NCI-H2196 (cell line): ENCODE measurements around the gene LSMEM2.
A peak's percentile ranks its signal among the peaks of the same experiment; 100 is the strongest.
"Not testable (repeated sequence)": the region's sequence is repeated elsewhere in the genome, so short reads cannot be mapped to it uniquely, and the experiment has no call there.

Experiments
- DNase-seq: peaks from one replicate; lab custom pipeline; 2025; ENCODE audit not compliant: unreplicated experiment; lab: John Stamatoyannopoulos, UW

LSMEM2 gene

DNA sequence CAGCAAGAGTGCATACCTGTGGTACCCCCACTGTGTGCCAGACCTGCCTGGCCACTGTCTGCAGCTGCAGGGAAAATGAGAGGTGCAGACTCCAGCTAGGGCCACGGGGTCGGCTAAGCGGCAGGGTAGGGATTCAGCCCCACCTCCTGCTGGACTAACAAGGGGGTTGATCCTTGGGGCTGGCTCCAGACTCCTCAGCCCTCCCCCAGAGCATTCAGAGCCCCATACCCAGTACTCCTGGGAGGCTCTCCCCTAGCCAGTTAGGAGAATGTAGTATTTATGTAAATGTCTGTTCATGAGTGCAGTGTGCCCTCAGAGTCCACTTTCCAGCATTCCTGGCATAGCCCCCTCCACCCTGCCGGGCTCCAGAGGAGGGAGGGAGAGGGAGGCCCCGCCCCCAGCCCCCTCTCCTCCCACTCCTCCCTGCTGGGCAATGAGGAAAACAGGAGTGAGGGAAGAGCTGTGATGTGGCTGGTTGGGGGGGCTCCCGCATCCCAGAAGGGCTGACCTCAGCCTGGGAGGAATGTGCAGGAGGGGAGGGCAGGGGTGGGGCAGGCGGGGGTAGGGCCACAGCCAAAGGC, 14.4 kb upstream of the LSMEM2 start:
- peak; percentile 21 for DNase-seq

DNA sequence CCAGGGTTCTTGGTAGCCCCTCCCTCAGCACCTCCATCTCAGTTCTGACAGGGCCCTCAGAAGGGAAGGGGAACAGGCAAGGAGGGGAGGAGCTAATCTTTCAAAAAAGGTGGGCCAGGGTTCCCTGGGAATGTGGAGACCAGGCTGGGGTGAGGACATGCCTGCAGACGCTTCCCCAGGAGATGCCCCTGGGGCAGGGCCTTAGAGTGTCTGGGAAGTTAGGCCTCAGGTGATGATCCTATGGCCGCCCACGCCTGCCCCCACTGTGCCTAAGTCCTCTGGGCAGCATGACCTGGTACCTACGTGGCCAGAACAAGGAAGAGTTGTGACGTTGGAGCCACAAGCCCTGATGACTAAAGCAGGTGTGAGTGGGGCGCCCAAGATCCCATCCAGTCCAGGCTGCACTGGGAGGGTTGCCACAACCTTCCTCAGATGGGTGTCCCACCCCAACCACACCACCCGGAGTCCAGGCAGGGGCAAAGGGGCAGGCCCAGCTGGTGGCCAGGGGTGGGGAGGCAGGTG, 13.9 kb upstream of the LSMEM2 start:
- no peak for DNase-seq

DNA sequence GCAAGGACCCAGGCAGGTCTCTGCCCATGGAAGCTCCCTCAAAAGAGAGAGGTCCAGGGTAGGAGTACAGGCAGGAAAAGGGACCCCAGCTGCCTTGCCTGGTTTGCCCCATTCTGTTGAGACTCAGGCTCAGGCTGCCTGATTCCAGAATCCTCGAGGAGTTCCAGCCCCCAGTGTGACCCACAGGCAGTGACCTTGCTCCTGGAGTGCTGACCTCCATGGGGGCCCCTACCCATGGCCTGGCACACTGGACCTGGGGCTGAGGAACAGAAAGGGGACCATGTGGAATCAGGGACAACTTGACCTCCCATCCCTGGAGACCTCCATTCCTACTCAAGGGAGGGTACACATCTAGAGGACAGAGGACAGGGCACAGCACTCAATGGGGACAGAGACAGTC, 13.3 kb upstream of the LSMEM2 start:
- no peak for DNase-seq

DNA sequence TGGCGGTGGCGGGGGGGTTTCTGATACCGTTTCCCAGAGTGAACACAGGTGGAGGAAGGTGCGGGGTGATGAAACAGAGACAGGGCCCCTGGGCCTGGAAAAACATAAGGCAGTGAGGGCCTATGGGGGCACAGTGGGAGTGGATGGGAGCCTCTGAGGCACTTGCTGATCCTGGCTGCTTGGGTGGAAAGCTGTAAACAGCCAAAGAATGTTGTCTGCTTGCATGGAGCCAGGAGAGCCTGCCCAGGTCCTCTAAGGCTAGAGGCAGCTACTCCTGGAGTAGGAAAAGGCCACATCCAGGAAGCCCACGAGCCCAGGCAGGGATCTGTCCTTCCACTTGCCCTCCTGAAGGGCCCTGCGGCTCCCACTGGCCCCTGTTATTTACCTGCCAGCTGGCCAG, 12.9 kb upstream of the LSMEM2 start:
- no peak for DNase-seq

DNA sequence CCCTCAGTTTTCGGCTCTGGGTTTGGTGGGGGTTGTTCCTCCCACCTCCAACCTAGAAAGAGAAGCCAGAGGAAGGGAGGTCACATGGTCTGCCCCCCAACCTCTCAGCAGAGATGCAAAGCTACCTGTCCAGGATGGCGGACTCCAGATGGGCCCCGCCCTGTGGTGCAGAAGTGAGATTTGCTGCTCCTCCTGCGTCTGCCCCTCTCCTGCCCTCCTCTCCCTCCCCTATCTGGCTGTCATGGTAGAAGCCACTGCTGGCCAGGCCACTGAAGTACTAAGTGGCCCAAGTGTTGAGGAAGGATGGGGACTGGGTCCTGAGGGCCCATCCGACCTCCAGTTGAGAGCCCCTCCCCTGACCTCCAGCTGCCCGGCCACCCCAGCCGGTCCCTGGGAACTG, 12.1 kb upstream of the LSMEM2 start:
- no peak for DNase-seq

DNA sequence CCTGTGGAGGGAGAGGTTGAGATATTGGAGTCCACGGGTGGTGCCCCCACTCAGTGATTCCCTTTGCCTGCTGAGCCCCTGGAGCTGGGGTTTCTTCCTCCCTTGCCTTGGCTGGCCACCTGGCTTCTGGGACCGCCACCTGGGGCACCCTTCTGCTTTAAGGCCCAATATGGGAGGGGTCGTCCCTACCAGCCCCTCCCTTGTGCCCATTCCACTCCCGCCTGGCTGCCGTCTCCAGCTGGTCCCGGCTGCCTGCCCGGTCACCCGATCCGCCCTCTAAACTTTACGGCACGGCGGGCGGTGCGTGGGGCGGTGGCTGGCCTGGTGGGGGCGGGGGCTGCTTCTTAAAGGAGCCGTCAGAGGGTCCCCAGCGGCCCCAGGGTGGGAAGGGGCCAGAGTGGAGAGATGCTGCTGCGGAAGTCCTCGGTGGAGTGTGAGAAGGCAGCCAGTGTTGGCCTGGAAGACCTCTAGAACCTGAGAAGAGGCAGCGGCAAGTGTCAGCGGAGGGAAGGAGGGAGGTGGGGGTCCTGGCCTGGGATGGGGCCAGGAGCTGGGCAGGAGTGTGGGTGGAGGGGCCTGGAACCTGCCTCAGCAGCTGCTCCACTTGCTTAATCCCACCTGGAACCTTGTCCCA, 11.5 kb upstream of the LSMEM2 start:
- no peak for DNase-seq

DNA sequence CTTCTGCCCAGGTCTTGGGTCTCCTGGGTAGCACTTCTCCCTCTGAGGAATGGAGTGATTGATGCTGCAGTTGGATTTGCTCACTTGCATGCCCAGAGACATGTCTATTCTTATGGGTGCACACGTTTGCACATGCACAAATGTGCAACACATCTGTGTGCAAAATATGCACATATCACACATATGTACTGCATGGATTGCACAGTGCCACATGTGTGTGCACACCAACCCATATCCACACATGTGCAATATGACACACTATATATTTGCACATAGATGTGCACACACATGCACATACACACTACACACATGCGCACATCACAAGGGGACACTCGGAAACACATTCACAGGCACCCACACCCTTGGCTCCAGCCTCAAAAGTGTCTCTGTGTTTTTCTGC, 10.6 kb upstream of the LSMEM2 start:
- no peak for DNase-seq

DNA sequence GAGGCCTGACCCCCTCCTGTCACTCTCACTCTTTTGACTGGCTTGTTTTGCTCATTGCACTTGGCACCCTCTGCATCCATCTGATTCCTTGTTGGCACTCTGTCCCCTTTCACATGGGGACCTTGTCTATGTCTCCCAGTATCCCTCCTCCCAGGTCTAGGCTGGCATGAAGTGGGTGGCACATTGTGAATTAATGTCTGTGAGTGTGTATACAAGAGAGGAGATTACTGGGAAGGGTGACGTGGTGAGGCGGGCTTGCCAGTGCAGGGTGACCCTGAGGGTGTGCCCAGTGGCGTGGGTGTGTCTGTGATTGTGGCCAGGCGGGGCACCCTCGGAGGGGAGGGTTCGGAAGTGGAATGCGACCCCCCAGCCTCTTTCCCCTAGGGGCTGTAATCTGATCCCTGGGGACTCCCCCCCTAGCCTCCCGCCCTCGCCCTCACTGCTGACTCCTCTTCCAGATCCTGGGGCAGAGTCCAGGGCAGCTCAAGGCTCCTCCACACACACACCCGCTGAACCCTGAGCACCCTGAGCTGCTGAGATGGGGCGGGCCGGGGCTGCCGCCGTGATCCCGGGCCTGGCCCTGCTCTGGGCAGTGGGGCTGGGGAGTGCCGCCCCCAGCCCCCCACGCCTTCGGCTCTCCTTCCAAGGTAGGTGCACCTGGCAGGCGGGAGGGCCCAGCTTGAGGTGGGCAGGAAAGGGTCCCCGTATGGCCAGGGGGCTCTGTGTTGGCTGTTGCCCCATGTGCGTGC, 10.0 kb upstream of the LSMEM2 start, which contains the start of gene SEMA3B:
TSS of gene SEMA3B (plus strand) at position 445 of the 749 bp plus-strand sequence. CDS start at position 539, 94 bp downstream.
- no peak for DNase-seq

DNA sequence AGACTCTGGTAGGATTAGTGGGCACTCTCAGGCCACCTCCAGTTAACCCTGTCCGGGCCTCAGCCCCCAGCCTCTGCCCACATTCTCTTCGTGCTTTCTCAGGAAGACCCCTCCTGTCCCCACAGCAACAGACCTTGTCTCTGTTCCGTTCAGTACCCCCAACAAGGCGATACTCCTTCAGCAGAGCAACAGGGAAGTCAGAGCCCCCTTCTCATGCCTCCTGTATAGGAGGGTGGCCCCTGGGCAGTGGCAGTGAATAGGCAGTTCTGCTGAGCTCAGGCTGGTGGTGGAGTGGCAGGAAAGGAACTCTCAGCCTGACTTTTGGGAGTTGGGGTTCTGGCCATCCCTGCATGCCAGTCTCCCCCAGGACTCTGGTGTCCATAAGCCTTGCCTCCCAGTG, 9.4 kb upstream of the LSMEM2 start:
- no peak for DNase-seq

DNA sequence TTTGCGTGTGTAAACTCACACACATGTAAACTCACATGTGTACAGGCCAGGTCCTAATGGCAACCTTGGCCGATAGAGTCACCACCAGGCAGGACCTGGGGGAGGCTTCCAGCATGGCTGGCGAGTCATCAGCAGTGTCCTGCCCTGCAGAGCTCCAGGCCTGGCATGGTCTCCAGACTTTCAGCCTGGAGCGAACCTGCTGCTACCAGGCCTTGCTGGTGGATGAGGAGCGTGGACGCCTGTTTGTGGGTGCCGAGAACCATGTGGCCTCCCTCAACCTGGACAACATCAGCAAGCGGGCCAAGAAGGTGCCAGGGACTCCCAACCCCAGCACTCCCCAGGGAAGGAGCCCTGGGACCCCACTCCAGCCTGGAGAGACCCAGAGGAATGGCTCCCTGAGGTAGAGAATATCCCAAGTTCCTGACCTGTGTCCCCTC, 8.9 kb upstream of the LSMEM2 start:
- no peak for DNase-seq

DNA sequence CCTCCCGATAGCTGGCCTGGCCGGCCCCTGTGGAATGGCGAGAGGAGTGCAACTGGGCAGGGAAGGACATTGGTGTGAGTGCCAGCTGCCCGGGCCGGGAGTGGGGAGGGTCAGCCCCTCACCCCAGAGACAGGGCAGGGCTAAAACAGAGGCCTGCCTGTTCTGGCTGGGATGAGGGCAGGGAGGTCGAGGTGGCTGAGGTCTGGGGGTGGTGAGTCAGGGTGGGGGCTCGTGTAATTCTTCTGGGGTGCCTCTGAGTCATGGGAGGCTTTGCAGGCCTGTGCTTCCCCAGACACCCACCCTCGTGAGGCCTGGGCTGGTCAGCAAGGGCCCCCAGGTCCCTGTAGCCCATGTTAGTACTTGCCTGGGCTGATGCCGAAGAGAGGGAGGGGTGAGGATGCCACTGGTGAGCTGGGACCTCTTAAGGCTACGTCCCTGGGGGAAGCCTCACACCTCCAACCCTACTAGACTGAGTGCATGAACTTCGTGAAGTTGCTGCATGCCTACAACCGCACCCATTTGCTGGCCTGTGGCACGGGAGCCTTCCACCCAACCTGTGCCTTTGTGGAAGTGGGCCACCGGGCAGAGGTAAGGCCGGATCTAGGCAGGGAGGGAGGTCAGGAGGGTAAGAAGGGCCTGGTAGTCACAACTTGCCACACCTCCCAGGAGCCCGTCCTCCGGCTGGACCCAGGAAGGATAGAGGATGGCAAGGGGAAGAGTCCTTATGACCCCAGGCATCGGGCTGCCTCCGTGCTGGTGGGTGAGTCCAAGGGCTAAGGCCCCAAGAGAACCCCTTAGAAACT, 8.3 kb upstream of the LSMEM2 start:
- DNase-seq: no peak

DNA sequence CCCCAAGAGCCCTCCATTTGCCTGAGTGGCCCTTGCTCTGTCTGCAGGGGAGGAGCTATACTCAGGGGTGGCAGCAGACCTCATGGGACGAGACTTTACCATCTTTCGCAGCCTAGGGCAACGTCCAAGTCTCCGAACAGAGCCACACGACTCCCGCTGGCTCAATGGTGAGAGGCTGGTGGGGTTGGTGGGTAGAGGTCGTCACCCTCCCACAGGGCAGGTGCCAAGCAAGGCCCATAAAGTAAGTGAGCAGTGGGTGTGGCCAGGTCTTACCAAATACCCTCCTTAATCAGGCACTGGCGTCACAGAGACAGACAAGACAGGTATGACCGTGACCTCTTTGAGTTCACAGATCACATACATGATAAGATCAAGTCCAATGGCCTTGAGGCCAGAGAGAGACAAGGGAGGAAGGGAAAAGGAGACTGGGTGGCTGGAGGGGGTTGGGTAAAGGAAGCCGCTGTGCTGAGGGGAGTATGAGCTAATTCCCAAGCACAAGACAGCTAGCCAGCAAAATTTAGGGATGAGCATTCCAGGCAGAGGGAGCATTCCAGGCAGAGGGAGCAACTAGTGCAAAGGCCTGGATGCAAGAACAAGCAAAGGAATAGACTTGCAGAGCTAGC, 7.5 kb upstream of the LSMEM2 start:
- DNase-seq: no peak

DNA sequence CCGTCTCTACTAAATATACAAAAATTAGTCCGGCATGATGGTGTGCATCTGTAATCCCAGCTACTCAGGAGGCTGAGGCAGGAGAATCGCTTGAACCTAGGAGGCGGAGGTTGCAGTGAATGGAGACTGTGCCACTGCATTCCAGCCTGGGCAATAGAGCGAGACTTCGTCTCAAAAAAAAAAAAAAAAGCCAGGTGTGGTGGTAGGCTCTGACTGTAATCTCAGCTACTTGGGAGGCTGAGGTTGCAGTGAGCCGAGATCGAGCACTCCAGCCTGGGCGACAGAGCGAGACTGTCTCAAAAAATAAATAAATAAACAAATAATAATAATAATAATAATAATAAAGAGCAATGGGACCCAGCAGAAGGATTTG, 6.4 kb upstream of the LSMEM2 start:
- not testable (repeated sequence) for DNase-seq

DNA sequence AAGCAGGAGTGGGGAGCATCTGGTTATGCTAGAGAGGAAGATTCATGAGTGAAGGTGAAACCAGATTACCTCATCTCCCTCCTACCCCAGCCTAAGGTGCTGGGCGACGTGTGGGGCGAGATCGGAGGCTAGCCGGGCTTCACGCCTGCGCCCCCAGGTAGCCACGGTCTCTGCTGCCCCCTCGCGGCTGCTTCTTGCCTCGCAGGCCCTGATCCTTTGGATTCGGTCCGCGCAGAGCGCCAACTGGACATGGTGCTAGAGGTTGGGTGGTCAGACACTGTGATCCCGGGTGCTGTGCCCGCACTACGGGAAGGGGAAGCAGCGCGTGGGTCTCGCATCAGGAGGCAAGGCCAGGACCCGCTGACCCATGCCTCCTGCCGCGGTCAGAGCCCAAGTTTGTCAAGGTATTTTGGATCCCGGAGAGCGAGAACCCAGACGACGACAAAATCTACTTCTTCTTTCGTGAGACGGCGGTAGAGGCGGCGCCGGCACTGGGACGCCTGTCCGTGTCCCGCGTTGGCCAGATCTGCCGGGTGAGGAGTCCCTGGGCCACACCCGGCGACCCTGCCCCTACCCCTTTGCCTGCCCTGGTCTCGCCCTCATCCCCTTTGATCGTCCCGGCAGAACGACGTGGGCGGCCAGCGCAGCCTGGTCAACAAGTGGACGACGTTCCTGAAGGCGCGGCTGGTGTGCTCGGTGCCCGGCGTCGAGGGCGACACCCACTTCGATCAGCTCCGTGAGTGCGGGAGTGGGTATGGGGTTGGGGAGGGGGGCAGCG, 5.8 kb upstream of the LSMEM2 start:
- DNase-seq: peak; percentile 77

DNA sequence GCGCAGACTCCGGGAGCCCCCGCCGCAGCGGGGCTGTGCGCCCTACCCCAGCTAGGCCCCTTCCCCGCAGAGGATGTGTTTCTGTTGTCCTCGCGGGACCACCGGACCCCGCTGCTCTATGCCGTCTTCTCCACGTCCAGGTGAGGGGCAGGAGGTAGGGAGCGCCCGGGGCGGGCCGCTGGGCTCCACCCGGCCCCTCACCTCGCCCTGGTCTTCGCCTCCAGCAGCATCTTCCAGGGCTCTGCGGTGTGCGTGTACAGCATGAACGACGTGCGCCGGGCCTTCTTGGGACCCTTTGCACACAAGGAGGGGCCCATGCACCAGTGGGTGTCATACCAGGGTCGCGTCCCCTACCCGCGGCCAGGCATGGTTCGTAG, 5.2 kb upstream of the LSMEM2 start:
- no peak for DNase-seq

DNA sequence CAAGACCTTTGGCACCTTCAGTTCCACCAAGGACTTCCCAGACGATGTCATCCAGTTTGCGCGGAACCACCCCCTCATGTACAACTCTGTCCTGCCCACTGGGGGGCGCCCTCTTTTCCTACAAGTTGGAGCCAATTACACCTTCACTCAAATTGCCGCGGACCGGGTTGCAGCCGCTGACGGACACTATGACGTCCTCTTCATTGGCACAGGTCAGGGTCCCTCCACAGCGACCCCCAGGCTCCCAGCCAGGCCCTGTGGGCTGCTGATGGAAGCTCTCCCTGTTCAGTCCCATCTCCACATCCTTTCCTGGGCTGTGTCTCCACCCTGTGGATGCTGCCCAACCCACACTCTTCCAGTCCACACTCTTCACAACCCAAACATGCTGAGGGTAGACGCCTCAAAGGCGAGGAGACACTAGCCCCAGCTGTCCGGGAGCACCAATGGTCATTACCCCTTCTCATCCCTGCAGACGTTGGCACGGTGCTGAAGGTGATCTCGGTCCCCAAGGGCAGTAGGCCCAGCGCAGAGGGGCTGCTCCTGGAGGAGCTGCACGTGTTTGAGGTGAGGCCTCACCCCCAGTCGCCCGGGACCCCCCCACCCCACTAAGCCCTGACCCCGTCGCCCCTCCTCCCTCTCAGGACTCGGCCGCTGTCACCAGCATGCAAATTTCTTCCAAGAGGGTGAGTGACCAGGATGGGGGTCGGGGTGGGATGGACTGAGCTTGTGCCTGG, 4.3 kb upstream of the LSMEM2 start:
- DNase-seq: peak; percentile 57

DNA sequence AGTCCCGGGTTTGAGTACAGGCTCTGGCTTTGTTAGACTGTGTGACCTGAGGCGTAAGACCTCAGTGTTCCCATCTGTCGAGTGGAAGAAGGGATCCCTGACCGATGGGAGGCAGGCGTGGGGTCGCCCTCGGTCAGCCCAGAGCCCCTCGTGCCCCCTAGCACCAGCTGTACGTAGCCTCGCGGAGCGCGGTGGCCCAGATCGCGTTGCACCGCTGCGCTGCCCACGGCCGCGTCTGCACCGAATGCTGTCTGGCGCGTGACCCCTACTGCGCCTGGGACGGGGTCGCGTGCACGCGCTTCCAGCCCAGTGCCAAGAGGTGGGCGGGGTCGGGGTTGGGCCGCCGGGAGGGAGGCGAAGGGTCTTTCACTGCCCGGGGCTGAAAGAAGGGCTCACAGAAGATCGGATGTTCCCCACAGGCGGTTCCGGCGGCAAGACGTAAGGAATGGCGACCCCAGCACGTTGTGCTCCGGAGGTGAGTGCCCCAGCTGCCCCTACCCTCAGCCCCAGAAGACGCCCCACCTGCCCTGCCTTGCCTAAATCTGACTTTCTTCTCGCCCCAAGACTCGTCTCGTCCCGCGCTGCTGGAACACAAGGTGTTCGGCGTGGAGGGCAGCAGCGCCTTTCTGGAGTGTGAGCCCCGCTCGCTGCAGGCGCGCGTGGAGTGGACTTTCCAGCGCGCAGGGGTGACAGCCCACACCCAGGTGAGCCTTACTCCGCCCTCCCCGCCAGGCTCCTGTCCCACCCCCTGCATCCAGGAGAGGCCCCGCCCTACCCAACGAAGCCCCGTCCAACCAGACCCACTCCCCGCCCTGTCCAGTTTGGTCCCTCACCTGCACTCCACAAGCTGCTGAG, 3.5 kb upstream of the LSMEM2 start:
- DNase-seq: no peak

DNA sequence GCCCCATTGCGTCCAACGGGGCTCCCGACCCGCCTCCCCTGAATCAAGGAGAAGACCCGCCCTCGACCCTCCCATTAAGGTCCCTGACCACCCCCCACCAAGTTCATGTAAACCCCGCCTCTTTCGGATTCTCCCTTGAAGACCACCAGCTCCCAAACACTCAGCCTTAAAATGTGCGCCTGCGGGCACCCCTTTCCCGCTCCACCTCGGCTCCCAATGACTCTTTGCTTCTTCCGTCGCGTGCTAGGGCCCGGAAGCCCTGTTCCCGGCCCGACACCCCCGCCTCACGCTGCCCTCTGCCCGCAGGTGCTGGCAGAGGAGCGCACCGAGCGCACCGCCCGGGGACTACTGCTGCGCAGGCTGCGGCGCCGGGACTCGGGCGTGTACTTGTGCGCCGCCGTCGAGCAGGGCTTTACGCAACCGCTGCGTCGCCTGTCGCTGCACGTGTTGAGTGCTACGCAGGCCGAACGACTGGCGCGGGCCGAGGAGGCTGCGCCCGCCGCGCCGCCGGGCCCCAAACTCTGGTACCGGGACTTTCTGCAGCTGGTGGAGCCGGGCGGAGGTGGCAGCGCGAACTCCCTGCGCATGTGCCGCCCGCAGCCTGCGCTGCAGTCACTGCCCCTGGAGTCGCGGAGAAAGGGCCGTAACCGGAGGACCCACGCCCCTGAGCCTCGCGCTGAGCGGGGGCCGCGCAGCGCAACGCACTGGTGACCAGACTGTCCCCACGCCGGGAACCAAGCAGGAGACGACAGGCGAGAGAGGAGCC, 2.7 kb upstream of the LSMEM2 start:
- DNase-seq: no peak
